GM19351 (cell line): Measurements from ENCODE around the gene CNN2.

ENCODE experiments used
- ATAC-seq: cut with Tn5 transposase; IDR thresholded peaks from one replicate; pipeline ENCODE4 v1.9.1; 2021; ENCODE audit warnings: mild to moderate bottlenecking, moderate library complexity; ENCODE audit not compliant: unreplicated experiment

CNN2 gene

GRCh38 chr19:1064661-1065605, 38.5 kb downstream of the CNN2 start:
- no peak for ATAC-seq

- ATAC-seq = no peak
Measured at GRCh38 chr19:1065606-1066109, 39.2 kb downstream of the CNN2 start.

GRCh38 chr19:1066251-1066747, 39.9 kb downstream of the CNN2 start:
- ATAC-seq = no peak

- ATAC-seq = peak; percentile 52
Measured at GRCh38 chr19:1066748-1067340, 40.4 kb downstream of the CNN2 start, which contains the start of gene ARHGAP45. ARHGAP45 (plus strand) TSS chr19:1067167; CDS start chr19:1067406, 239 bp downstream.

- ATAC-seq = peak; percentile 22
Measured at GRCh38 chr19:1067341-1067957, 41.0 kb downstream of the CNN2 start.

GRCh38 chr19:1068009-1069001, 41.9 kb downstream of the CNN2 start:
- no peak for ATAC-seq

- ATAC-seq = no peak
Measured at GRCh38 chr19:1069009-1069779, 42.8 kb downstream of the CNN2 start.

GRCh38 chr19:1070576-1070930, 44.1 kb downstream of the CNN2 start:
- no peak for ATAC-seq

GRCh38 chr19:1070931-1071791, 44.8 kb downstream of the CNN2 start:
- no peak for ATAC-seq

GRCh38 chr19:1072371-1073015, 46.1 kb downstream of the CNN2 start:
- no peak for ATAC-seq

GRCh38 chr19:1073063-1073955, 46.9 kb downstream of the CNN2 start:
- no peak for ATAC-seq

- no peak for ATAC-seq
Measured at GRCh38 chr19:1073956-1074517, 47.6 kb downstream of the CNN2 start.

GRCh38 chr19:1074544-1075283, 48.3 kb downstream of the CNN2 start:
- peak; percentile 55 for ATAC-seq

- no peak for ATAC-seq
Measured at GRCh38 chr19:1076046-1076386, 49.6 kb downstream of the CNN2 start.

- ATAC-seq = no peak
Measured at GRCh38 chr19:1076951-1077350, 50.5 kb downstream of the CNN2 start.

- ATAC-seq = no peak
Measured at GRCh38 chr19:1079566-1080111, 53.2 kb downstream of the CNN2 start.
